ENCODE data around the gene GPC3. TPM values are rescaled to one million over a fixed set of nuclear protein-coding genes. Genes with fewer than 3 reads are reported as not detected.
A peak's percentile ranks its signal among the peaks of the same experiment; 100 is the strongest.
"Not testable (repeated sequence)": the region's sequence is repeated elsewhere in the genome, so short reads cannot be mapped to it uniquely, and the experiment has no call there.

The GPC3 gene
- total RNA-seq, 2 experiments from 2014 or later, result 0.43 to 0.49 TPM

- H3K4me1 Mint-ChIP-seq (ENCODE audit: low read depth); H3K9me3 Mint-ChIP-seq; intact Hi-C loops (cut with micrococcal nuclease); H3K27me3 Mint-ChIP-seq (ENCODE audit: low read depth); DNase-seq; CTCF ChIA-PET; H3K36me3 Mint-ChIP-seq (ENCODE audit: low read depth); H3K27ac Mint-ChIP-seq; H3K4me3 Mint-ChIP-seq: not testable (repeated sequence)
Measured at GRCh38 chrX:133991057-133991456, 5.7 kb upstream of the GPC3 start.

GRCh38 chrX:133989993-133990392 is 4.6 kb upstream of the GPC3 start:
- intact Hi-C loops (cut with micrococcal nuclease), result no loop called here
- CTCF ChIA-PET, result no interaction called here
- Mint-ChIP-seq H3K27ac (no peak overlapping the region), H3K36me3 (ENCODE audit: low read depth) (no peaks in the 10 kb centered on the region), H3K9me3 (no peaks in the 10 kb centered on the region), H3K4me1 (ENCODE audit: low read depth) (no peaks in the 10 kb centered on the region), H3K4me3 (no peak overlapping the region), H3K27me3 (ENCODE audit: low read depth) (no peaks in the 10 kb centered on the region)
- no peak for DNase-seq

DNA sequence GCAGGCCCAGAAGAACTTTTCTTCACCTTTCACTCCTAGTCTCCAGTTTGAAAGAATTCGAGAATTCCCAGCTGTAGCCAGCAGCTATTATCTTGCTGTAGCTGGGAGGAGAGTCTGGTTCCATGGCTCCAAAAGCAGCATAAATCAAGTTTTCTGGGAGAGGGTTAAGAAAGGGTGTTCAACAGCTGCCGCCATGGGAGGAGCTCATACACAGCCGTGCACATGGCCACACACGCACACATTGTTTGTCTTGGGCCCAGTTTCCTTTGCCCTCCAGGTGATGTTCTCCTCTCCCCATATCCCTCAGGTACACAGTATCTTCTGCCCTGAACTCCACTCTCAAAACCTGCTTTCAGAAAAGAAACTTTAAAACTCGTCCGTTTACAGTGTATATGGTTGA is 4.1 kb upstream of the GPC3 start:
- no peak overlapping the region for H3K4me3 Mint-ChIP-seq
- DNase-seq, result no peak
- no peaks in the 10 kb centered on the region for H3K9me3 Mint-ChIP-seq
- H3K4me1 Mint-ChIP-seq (ENCODE audit: low read depth), result no peaks in the 10 kb centered on the region
- H3K27ac Mint-ChIP-seq, result no peak overlapping the region
- intact Hi-C loops (cut with micrococcal nuclease), result no loop called here
- H3K36me3 Mint-ChIP-seq (ENCODE audit: low read depth), result no peaks in the 10 kb centered on the region
- CTCF ChIA-PET, result no interaction called here
- H3K27me3 Mint-ChIP-seq (ENCODE audit: low read depth), result no peaks in the 10 kb centered on the region

DNA sequence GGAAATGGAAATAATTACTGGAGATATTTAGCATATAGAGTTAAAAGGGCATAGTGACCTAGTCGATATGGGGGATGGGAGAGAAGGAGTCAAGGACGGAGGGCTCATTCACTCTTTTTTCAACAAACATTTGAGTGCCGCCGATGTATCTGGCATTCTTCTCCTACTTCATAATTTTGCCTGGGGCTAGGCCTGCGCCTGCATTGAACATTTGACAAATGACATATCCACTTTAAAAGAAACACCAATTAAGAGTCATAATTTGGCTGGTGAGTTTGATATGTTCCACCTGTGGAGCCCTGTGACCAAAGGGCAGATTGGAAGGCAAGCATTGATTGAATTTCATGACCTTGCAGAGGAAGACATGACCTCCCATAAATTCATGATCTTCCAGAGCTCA is 2.6 kb upstream of the GPC3 start:
- CTCF ChIA-PET, result interaction anchor here (0.8 kb wide), 1 partner anchor 103 kb away, joined by 3 read pairs; no protein-coding TSS in a partner anchor
- Mint-ChIP-seq H3K4me1 (ENCODE audit: low read depth) (peaks cover 3% of the 10 kb centered on the region), H3K4me3 (no peak overlapping the region), H3K27ac (no peak overlapping the region), H3K9me3 (no peaks in the 10 kb centered on the region), H3K36me3 (ENCODE audit: low read depth) (no peaks in the 10 kb centered on the region), H3K27me3 (ENCODE audit: low read depth) (peaks cover 11% of the 10 kb centered on the region)
- no peak for DNase-seq
- intact Hi-C loops (cut with micrococcal nuclease), result no loop called here

- no peak overlapping the region for H3K27ac Mint-ChIP-seq
- no peak overlapping the region for H3K4me3 Mint-ChIP-seq
- H3K36me3 Mint-ChIP-seq (ENCODE audit: low read depth), result no peaks in the 10 kb centered on the region
- H3K4me1 Mint-ChIP-seq (ENCODE audit: low read depth), result peaks cover 3% of the 10 kb centered on the region
- H3K9me3 Mint-ChIP-seq, result no peaks in the 10 kb centered on the region
- intact Hi-C loops (cut with micrococcal nuclease), result no loop called here
- peaks cover 12% of the 10 kb centered on the region for H3K27me3 Mint-ChIP-seq (ENCODE audit: low read depth)
- DNase-seq, result no peak
- CTCF ChIA-PET, result interaction anchor here (0.8 kb wide), 1 partner anchor 102 kb away, joined by 3 read pairs; no protein-coding TSS in a partner anchor
Measured at GRCh38 chrX:133987188-133987587, 1.8 kb upstream of the GPC3 start.

DNA sequence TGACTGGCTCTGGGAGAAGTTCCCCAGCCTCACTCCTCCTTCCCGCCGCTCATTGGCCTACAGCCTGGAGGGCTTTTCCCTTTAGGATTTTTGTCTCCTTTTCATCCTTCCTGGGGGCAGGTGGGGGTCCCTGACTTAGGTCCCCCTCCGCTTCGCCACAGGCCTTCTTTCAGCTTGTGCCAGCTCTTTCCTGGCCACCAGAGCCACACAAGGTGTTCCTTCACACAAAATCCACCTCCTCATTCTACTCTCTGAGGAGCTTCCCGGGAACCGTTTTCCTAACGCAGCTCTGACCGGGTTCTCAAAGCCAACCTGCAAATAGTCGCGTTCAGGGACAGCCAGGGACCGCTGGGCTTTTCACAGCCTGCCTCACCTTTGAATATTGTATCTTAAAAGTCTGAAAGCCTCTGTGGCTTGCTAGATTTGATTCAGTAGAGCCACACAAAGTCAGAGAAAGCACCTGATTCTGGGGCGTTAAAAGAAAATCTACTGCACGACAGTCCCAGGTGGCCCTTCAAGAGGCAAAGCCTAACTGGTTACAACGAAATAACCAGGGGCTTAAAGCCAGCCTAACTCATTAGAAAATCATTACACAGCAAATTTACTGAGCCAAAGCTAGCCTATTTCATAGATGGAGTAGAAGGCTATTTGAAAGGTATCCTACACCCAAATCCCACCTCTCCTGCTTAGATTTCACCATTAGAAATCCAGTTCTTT is 731 bp upstream of the GPC3 start:
- peaks cover 3% of the 10 kb centered on the region for H3K4me1 Mint-ChIP-seq (ENCODE audit: low read depth)
- peaks cover 12% of the 10 kb centered on the region for H3K27me3 Mint-ChIP-seq (ENCODE audit: low read depth)
- CTCF ChIA-PET, result no interaction called here
- no peaks in the 10 kb centered on the region for H3K9me3 Mint-ChIP-seq
- H3K27ac Mint-ChIP-seq, result no peak overlapping the region
- intact Hi-C loops (cut with micrococcal nuclease), result no loop called here
- peak overlapping the region; percentile 57 for H3K4me3 Mint-ChIP-seq
- H3K36me3 Mint-ChIP-seq (ENCODE audit: low read depth), result no peaks in the 10 kb centered on the region
- DNase-seq, result no peak

DNA sequence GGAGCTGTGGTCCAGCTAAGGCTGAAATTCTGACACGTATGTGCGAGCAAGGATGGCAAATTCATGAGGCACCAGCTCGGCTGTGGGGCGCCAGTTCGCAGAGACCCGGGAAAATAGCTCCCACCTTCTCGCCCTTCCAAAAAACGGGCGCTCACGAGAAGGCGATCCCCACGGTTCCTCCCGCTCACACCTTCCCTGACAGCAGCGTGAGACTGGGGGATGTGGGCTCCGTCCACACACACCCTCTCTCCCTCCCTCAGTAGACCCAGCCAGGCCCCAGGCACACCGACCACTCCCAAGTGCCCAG is 584 bp downstream of the GPC3 start:
- peaks cover 12% of the 10 kb centered on the region for H3K27me3 Mint-ChIP-seq (ENCODE audit: low read depth)
- CTCF ChIA-PET, result interaction anchor here (1.0 kb wide), 1 partner anchor 64 kb away, joined by 3 read pairs; no protein-coding TSS in a partner anchor
- H3K9me3 Mint-ChIP-seq, result no peaks in the 10 kb centered on the region
- no peak for DNase-seq
- intact Hi-C loops (cut with micrococcal nuclease), result no loop called here
- peak overlapping the region; percentile 46 for H3K4me3 Mint-ChIP-seq
- peaks cover 3% of the 10 kb centered on the region for H3K4me1 Mint-ChIP-seq (ENCODE audit: low read depth)
- H3K36me3 Mint-ChIP-seq (ENCODE audit: low read depth), result no peaks in the 10 kb centered on the region
- H3K27ac Mint-ChIP-seq, result no peak overlapping the region

DNA sequence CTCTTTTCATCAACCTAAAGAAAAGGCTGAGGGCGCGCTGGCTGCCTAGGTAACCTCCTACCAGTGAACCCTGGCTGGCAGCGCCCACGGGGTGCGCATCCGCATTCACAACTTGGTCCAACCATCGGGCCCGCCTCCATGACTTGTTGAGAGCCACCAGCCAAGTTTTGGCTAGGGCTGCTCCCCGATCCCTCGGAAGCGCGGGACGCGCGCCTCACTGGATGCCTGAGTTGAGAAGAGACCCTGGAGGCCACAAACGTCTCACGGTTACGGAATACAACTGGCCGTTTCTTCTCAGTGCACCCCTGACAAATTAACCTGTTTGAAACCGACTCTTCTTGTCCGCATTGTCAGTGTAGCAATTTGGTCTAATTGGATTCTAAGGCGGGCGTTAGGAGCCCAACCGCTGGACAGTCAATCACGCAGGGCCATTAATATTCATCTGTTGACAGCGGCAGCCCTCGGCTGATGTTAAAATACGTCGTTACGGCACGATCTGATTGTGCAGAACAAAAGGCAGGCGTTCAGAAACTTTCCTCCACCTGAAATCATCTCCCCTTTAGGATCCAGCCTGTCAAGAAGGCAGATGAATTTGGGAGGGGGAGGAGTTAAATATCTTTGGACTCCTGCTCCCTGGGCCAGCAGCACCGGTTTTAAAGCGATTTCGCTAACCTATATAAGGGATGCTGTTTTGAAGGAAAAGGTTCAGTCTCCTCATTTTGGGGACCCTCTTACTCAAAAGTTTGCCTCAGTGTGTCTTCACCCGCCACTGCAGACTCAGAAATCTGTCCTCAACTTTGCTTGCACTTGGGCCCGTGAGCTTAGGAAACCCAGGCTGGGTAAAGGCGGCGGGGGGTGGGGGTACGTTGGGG is 1.2 kb downstream of the GPC3 start:
- DNase-seq, result no peak
- Mint-ChIP-seq H3K27me3 (ENCODE audit: low read depth) (peaks cover 12% of the 10 kb centered on the region), H3K9me3 (no peaks in the 10 kb centered on the region), H3K36me3 (ENCODE audit: low read depth) (no peaks in the 10 kb centered on the region), H3K27ac (no peak overlapping the region), H3K4me3 (peak overlapping the region; percentile 46), H3K4me1 (ENCODE audit: low read depth) (peaks cover 3% of the 10 kb centered on the region)
- CTCF ChIA-PET, result interaction anchor here (1.0 kb wide), 1 partner anchor 63 kb away, joined by 3 read pairs; no protein-coding TSS in a partner anchor
- intact Hi-C loops (cut with micrococcal nuclease), result no loop called here

DNA sequence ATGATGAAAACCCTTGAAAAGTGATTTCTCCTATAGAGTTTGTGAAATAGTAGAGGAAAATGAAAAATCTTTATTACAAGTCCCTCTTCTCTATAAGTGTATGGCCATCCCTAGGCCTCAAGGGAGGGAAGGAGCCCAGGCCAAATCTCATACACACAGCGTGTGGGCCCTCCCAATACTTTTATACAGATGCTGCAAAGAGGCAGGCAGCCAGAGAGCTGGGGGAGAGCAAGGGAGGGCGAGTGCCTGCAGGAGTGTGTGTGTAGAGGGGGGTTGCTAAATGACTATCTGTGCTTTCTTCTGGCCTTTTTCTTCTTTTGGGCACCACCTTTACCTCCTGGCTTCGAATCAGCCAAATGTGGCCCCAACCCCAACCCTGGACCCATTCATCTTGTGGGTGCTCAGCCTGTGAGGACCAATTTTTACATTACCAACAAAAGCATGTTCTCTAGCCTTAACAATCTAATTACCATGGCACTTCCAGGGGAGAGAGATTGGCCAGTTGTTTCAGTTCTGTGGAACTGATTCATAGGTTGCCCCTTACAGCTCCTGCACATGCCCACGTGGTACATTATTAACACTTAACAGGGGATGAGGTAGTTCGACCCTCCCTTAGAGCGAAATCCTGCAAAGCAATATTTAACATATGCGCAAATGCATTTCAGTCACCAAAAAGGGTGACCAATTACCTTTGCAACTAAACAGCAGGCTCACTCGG is 2.0 kb downstream of the GPC3 start:
- Mint-ChIP-seq H3K36me3 (ENCODE audit: low read depth) (no peaks in the 10 kb centered on the region), H3K27me3 (ENCODE audit: low read depth) (peaks cover 12% of the 10 kb centered on the region), H3K4me3 (no peak overlapping the region), H3K4me1 (ENCODE audit: low read depth) (peaks cover 3% of the 10 kb centered on the region), H3K27ac (no peak overlapping the region), H3K9me3 (no peaks in the 10 kb centered on the region)
- intact Hi-C loops (cut with micrococcal nuclease), result no loop called here
- DNase-seq, result no peak
- CTCF ChIA-PET, result no interaction called here

GRCh38 chrX:133981924-133982323 is 3.5 kb downstream of the GPC3 start:
- no peak overlapping the region for H3K27ac Mint-ChIP-seq
- H3K27me3 Mint-ChIP-seq (ENCODE audit: low read depth), result peaks cover 12% of the 10 kb centered on the region
- no peak for DNase-seq
- intact Hi-C loops (cut with micrococcal nuclease), result no loop called here
- peaks cover 3% of the 10 kb centered on the region for H3K4me1 Mint-ChIP-seq (ENCODE audit: low read depth)
- no peaks in the 10 kb centered on the region for H3K9me3 Mint-ChIP-seq
- CTCF ChIA-PET, result no interaction called here
- H3K4me3 Mint-ChIP-seq, result no peak overlapping the region
- no peaks in the 10 kb centered on the region for H3K36me3 Mint-ChIP-seq (ENCODE audit: low read depth)

DNA sequence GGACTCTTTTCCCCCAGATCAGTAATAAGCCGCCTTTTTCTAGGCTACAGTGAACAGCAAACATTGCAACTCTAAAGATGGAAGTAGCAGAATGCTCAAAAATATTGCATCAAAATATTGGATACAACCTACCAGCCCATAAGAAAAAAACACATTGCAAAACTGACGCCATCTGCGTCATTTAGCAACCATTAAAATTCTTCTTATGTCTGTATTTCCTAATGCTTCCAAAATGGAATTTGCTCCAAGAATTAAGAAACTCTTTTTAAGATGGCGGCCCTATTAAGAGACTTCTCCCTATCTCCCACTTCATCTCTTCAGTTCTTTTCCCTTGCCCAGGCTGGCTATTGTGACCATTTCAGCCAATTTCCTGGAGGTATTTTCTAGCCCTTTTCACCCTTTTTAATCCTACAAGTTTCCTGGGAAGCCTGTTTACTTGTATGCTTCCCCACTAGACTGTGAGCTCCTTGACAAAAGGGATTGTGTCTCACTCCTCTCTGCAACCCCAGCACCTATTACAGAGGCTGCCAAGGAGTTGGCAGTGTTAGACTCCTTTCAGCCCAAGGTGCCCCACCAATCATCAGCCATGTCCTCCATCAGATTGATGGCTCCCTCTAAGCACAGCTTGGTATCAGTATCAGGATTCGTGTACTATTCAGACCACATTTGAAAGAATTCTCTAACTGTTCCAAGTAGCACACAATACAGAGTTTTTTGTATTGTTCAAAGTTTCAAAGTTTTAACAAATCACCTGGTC is 4.4 kb downstream of the GPC3 start:
- no peaks in the 10 kb centered on the region for H3K9me3 Mint-ChIP-seq
- no peak overlapping the region for H3K27ac Mint-ChIP-seq
- H3K4me3 Mint-ChIP-seq, result no peak overlapping the region
- intact Hi-C loops (cut with micrococcal nuclease), result no loop called here
- H3K36me3 Mint-ChIP-seq (ENCODE audit: low read depth), result no peaks in the 10 kb centered on the region
- no peak for DNase-seq
- peaks cover 12% of the 10 kb centered on the region for H3K27me3 Mint-ChIP-seq (ENCODE audit: low read depth)
- peaks cover 3% of the 10 kb centered on the region for H3K4me1 Mint-ChIP-seq (ENCODE audit: low read depth)
- CTCF ChIA-PET, result no interaction called here

GRCh38 chrX:133980406-133980805 is 5.0 kb downstream of the GPC3 start:
- no peak for DNase-seq
- no peaks in the 10 kb centered on the region for H3K9me3 Mint-ChIP-seq
- CTCF ChIA-PET, result no interaction called here

More at GRCh38 chrX:133980406-133980805, 5.0 kb downstream of the GPC3 start:
- H3K27ac Mint-ChIP-seq, result no peak overlapping the region
- H3K27me3 Mint-ChIP-seq (ENCODE audit: low read depth), result peaks cover 12% of the 10 kb centered on the region
- no peaks in the 10 kb centered on the region for H3K36me3 Mint-ChIP-seq (ENCODE audit: low read depth)
- H3K4me3 Mint-ChIP-seq, result no peak overlapping the region
- peaks cover 3% of the 10 kb centered on the region for H3K4me1 Mint-ChIP-seq (ENCODE audit: low read depth)
- intact Hi-C loops (cut with micrococcal nuclease), result no loop called here
